GM12892 (cell line): ENCODE measurements around the gene IRX4.

ENCODE experiments used
- POLR2A ChIP-seq: IDR thresholded peaks from 2 replicates; pipeline ENCODE4 v1.6.1; 2011; ENCODE audit warnings: low read depth, low read length, control low read depth
- POLR2AphosphoS5 ChIP-seq: IDR thresholded peaks from 2 replicates; pipeline ENCODE4 v1.6.1; 2011; ENCODE audit warnings: low read depth, low read length, control low read depth
- TAF1 ChIP-seq: IDR thresholded peaks from 2 replicates; pipeline ENCODE4 v1.6.1; 2011; ENCODE audit warnings: low read depth, mild to moderate bottlenecking, control low read depth, low read length, borderline replicate concordance

DNA sequence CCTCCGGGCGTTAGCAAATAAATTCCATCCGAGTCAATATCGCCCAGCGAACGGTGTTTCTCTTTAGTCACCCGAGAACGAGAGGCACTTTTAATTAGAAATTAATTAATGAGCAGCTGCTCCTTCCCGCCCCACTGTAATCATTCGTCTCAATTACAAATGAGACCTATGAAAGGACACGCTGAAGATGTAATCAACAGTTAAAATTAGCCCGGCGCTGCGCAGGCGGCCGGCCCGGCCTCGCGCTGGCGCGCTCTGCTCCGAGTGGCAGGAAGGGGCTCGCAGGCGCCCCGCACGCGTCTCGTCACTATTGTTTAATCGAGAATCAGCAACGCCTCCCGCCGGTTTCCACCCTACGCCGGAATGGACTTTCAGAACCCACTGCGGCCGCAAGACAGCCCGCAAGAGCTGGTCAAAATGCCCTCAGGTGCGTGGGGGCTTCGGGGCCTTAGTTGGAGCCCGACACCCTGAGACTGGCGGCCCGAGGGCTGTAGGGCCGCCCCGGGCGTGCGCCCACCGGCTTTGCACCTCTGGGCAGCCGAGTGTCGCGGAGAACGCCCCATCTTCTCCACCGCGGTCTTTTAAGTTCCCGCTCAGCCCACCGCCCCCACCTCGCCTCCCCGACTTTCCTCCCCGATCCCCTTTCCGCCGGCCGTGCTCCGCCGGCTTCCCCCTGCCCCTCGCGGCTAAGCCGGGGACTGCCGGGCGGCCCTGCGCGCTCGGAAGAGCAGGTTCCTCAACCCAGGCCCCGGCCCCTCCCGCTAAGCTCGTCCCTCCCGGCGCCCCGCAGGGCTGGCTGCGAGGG lies 597 bp upstream of the IRX4 start:
- TF ChIP-seq POLR2A = no peak
- TF ChIP-seq TAF1 = no peak
- TF ChIP-seq POLR2AphosphoS5 = no peak
